Heart left ventricle (tissue), 16 donors: ENCODE measurements around the gene NLRX1. TPM values are rescaled to one million over a fixed set of nuclear protein-coding genes. Genes with fewer than 3 reads are reported as not detected.

Experiments
- ATAC-seq, 4 donors: fragments of 200-7000 bp; cut with Tn5 transposase; one replicate each; pipeline ENCODE4 v1.9.1; 2020 to 2022; ENCODE audit warnings: moderate library complexity in 4 of 4, mild to moderate bottlenecking in 3 of 4, moderate number of reproducible peaks in 1 of 4
- DNase-seq, 5 donors: peaks; one replicate each; pipeline ENCODE4 v3.0.0-alpha.2; 2020
- H3K27ac ChIP-seq, 12 donors: fragments of 200-600 bp; sonication (generic) in 4 of 12; one replicate each; pipeline versions ENCODE4 v1.5.0 to v1.8.0; 2016 to 2022; ENCODE audit warnings: mild to moderate bottlenecking in 2 of 12
- H3K27me3 ChIP-seq, 9 donors: fragments of 200-600 bp; sonication (generic) in 2 of 9; one replicate each; pipeline versions ENCODE4 v1.5.1 to v1.8.0; 2016 to 2022; ENCODE audit warnings: mild to moderate bottlenecking in 3 of 9
- H3K36me3 ChIP-seq, 9 donors: fragments of 200-600 bp; sonication (generic) in 2 of 9; one replicate each; pipeline versions ENCODE4 v1.5.0 to v1.8.0; 2018 to 2022; ENCODE audit warnings: mild to moderate bottlenecking in 2 of 9
- H3K4me1 ChIP-seq, 12 donors: fragments of 200-600 bp; sonication (generic) in 4 of 12; one replicate each; pipeline versions ENCODE4 v1.5.0 to v1.8.0; 2016 to 2022; ENCODE audit warnings: mild to moderate bottlenecking in 3 of 12
- H3K4me3 ChIP-seq, 12 donors: fragments of 200-600 bp; sonication (generic) in 4 of 12; one replicate each; pipeline versions ENCODE4 v1.5.0 to v1.8.0; 2017 to 2022; ENCODE audit warnings: mild to moderate bottlenecking in 9 of 12, moderate library complexity in 4 of 12
- H3K9me3 ChIP-seq, 12 donors: fragments of 200-600 bp; sonication (generic) in 4 of 12; one replicate each; pipeline versions ENCODE4 v1.5.0 to v1.8.0; 2016 to 2022; ENCODE audit warnings: mild to moderate bottlenecking in 1 of 12
- POLR2A ChIP-seq, 2 donors: fragments of 450-650 bp; IDR thresholded peaks; one replicate each; pipeline ENCODE4 v1.6.1; 2017; ENCODE audit warnings: antibody characterized with exemption in 2 of 2, mild to moderate bottlenecking in 2 of 2, moderate library complexity in 2 of 2
- WGBS, 4 donors: extraction: QIAGEN DNeasy Blood & Tissue Kit in 2 of 4; methylation state at CpG; one replicate each; pipeline versions ENCODE4 v1.1.5 to v1.1.7; 2013 to 2018; 5-methylcytosine and 5-hydroxymethylcytosine counted together
- intact Hi-C, 10 donors: fragments of 100-400 bp; cut with DNase I; formaldehyde crosslinking; loops; one replicate each; pipeline versions ENCODE4 v1.11.1 to v1.14.2; 2022
- polyA plus RNA-seq, 2 donors: library from polyadenylated mRNA; stranded (reverse); fragments of 200-250 nt; gene quantifications; one replicate each; pipeline ENCODE4 v1.2.3, GENCODE V29; 2013
- total RNA-seq, 9 donors: library from RNA; depleted of rRNA in 2 of 9; stranded (reverse); fragments of >200 nt in 2 of 9; fragmentation: NEBNext Ultra II Directional in 3 of 9; extraction: Animal tissue kit (Norgen Biotek cat#: 25700) in 3 of 9; gene quantifications; one replicate each; pipeline versions ENCODE4 v1.1.0 to v1.2.4, GENCODE V29; 2016 to 2023
- TF ChIP-seq, protein P1 (sequence below), 12 donors: fragments of 200-600 bp; sonication (generic) in 4 of 12; IDR thresholded peaks; one replicate each; pipeline versions ENCODE4 v1.5.0 to v1.8.0; 2018 to 2022; ENCODE audit warnings: antibody characterized with exemption in 12 of 12, mild to moderate bottlenecking in 5 of 12
- donor health status: ischemic (EF 13 %, LVEDD 7.1; RV severe dilation, severe dysfunction).
- donor health status: healthy with polysubstance abuse.
- donor health status: DM: no; HTN: yes; CAD: no.
- donor health status: DM: no; HTN: no; CAD: no.
- donor health status: ischemic (EF 25% LVEDD 6.9; RV normal size, moderate dysfunction).
- donor health status: ischemic (EF 25% LVEDD 5.7; RV mildly dilated, moderate dysfunction).
- donor health status: healthy.
- donor health status: DM: yes; HTN: yes; CAD: no.
- donor health status: ischemic (EF 35%, LVEDD 5.7; RV mildly dilated, moderate dysfunction).
- donor health status: nonischemic (EF 11% LVEDD 7.7; RV severe dilation, severe dysfunction).
- donor health status: DM: yes; HTN: yes; CAD: no.
- donor health status: PGD.
- donor health status: ischemic (EF 29% LVEDD 5.4; RV normal size, mild dysfunction).
- donor health status: nonischemic (EF 23%, LVEDD 6.1; RV moderate dilation, normal function).

The NLRX1 gene
- total and polyA plus RNA-seq, 11 donors, result 10.6 to 47.0 (median 29.5) TPM

DNA sequence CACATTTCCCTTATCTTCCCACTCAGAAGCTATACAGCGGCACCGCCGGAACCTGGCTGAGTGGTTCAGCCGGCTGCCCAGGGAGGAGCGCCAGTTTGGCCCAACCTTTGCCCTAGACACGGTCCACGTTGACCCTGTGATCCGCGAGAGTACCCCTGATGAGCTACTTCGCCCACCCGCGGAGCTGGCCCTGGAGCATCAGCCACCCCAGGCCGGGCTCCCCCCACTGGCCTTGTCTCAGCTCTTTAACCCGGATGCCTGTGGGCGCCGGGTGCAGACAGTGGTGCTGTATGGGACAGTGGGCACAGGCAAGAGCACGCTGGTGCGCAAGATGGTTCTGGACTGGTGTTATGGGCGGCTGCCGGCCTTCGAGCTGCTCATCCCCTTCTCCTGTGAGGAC lies 4.9 kb downstream of the NLRX1 start:
- no peak overlapping the region for H3K27ac ChIP-seq
- WGBS, 4 donors, result 92 to 96% (median 93%) methylated on average over 13 to 21 of the region's 21 CpGs
- no peak overlapping the region for H3K4me3 ChIP-seq
- H3K36me3 ChIP-seq, result peaks cover 0 to 46% (median 39%) of the 10 kb centered on the region in 9 donors
- H3K27me3 ChIP-seq, result no peaks in the 10 kb centered on the region
- intact Hi-C loops, result no loop called here
- TF ChIP-seq, protein P1, sequence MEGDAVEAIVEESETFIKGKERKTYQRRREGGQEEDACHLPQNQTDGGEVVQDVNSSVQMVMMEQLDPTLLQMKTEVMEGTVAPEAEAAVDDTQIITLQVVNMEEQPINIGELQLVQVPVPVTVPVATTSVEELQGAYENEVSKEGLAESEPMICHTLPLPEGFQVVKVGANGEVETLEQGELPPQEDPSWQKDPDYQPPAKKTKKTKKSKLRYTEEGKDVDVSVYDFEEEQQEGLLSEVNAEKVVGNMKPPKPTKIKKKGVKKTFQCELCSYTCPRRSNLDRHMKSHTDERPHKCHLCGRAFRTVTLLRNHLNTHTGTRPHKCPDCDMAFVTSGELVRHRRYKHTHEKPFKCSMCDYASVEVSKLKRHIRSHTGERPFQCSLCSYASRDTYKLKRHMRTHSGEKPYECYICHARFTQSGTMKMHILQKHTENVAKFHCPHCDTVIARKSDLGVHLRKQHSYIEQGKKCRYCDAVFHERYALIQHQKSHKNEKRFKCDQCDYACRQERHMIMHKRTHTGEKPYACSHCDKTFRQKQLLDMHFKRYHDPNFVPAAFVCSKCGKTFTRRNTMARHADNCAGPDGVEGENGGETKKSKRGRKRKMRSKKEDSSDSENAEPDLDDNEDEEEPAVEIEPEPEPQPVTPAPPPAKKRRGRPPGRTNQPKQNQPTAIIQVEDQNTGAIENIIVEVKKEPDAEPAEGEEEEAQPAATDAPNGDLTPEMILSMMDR (IDR thresholded peaks at IDR 0.05), result no peak
- TF ChIP-seq POLR2A (IDR thresholded peaks at IDR 0.05), result no peak
- DNase-seq (no peak), ATAC-seq (no peak)
- peaks cover 0 to 28% (median 5%) of the 10 kb centered on the region in 12 donors for H3K4me1 ChIP-seq
- H3K9me3 ChIP-seq, result no peaks in the 10 kb centered on the region

- peaks cover 0 to 59% (median 47%) of the 10 kb centered on the region in 9 donors for H3K36me3 ChIP-seq
- H3K4me3 ChIP-seq, result no peak overlapping the region
- WGBS, 4 donors, result 67 to 77% (median 71%) methylated on average over 6 of the region's 6 CpGs
- H3K27me3 ChIP-seq, result no peaks in the 10 kb centered on the region
- intact Hi-C loops, result no loop called here
- no peak overlapping the region for H3K27ac ChIP-seq
- H3K9me3 ChIP-seq, result no peaks in the 10 kb centered on the region
- no peak for DNase-seq
- H3K4me1 ChIP-seq, result peaks cover 0 to 24% (median 0%) of the 10 kb centered on the region in 12 donors
- no peak for ATAC-seq
- no peak for TF ChIP-seq POLR2A (IDR thresholded peaks at IDR 0.05)
- TF ChIP-seq, protein P1 (IDR thresholded peaks at IDR 0.05), result no peak
Observed at GRCh38 chr11:119175493-119176077, 7.1 kb downstream of the NLRX1 start.

DNA sequence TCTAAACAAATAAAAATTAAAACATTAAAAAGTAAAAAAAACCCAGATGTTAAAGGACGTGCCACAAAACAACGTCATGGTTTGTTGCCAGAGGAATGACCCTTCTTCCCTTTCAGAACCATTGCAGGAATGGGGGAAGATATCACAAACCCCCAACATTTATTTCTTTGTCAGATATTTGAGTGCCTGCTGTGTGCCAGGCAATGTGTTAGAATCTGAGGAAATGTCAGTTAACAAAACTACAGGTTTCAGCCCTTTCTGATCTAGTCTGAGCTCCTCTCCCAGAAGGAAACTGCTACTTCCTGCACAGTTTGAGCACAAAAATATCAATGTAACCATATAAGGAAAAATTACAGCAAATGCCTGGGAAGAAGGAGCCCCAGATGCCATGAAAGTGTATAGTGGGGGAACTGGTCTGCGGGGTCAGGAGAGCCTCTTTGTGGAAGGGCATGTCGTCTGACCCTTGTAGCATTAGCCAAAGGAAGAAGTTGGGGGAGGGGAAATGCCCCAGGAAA lies 9.7 kb downstream of the NLRX1 start:
- ATAC-seq, result no peak
- 53 to 64% (median 58%) methylated on average over 4 of the region's 4 CpGs for WGBS, 4 donors
- no peak for DNase-seq
- H3K4me3 ChIP-seq, result no peak overlapping the region
- peaks cover 0 to 76% (median 57%) of the 10 kb centered on the region in 9 donors for H3K36me3 ChIP-seq
- intact Hi-C loops, result no loop called here
- no peak for TF ChIP-seq POLR2A (IDR thresholded peaks at IDR 0.05)
- TF ChIP-seq, protein P1 (IDR thresholded peaks at IDR 0.05), result no peak
- no peaks in the 10 kb centered on the region for H3K9me3 ChIP-seq
- H3K4me1 ChIP-seq, result peaks cover 0 to 23% (median 0%) of the 10 kb centered on the region in 12 donors
- H3K27ac ChIP-seq, result peak overlapping the region in 4 of 12 donors; percentile 6 to 46 (median 26)
- H3K27me3 ChIP-seq, result no peaks in the 10 kb centered on the region

- H3K36me3 ChIP-seq, result peaks cover 0 to 78% (median 51%) of the 10 kb centered on the region in 9 donors
Observed at GRCh38 chr11:119179342-119179741, 10.8 kb downstream of the NLRX1 start.

More at GRCh38 chr11:119179342-119179741, 10.8 kb downstream of the NLRX1 start:
- TF ChIP-seq POLR2A (IDR thresholded peaks at IDR 0.05), result no peak
- TF ChIP-seq, protein P1 (IDR thresholded peaks at IDR 0.05), result no peak
- 95 to 96% (median 96%) methylated on average over 6 of the region's 6 CpGs for WGBS, 4 donors
- peaks cover 0 to 23% (median 0%) of the 10 kb centered on the region in 12 donors for H3K4me1 ChIP-seq
- no peak for DNase-seq
- no peak for ATAC-seq
- H3K27ac ChIP-seq, result no peak overlapping the region
- no peaks in the 10 kb centered on the region for H3K9me3 ChIP-seq
- no peak overlapping the region for H3K4me3 ChIP-seq
- intact Hi-C loops, result no loop called here
- no peaks in the 10 kb centered on the region for H3K27me3 ChIP-seq
